Adipocyte (in vitro differentiated cells): ENCODE measurements around the gene CD80.

Experiments
- DNase-seq: peaks from one replicate; pipeline ENCODE4 v3.0.0-alpha.2; 2015; ENCODE audit warnings: low read depth
- H3K27me3 ChIP-seq: replicated peaks from 2 replicates; pipeline ENCODE4 v1.7.0; 2013; ENCODE audit warnings: mild to moderate bottlenecking, low read length, moderate library complexity; ENCODE audit not compliant: control insufficient read depth, insufficient read depth
- H3K36me3 ChIP-seq: 2 replicates; pipeline ENCODE4 v1.7.0; 2013; ENCODE audit warnings: low read length, mild to moderate bottlenecking, moderate library complexity; ENCODE audit not compliant: control insufficient read depth, insufficient read depth, severe bottlenecking
- H3K4me1 ChIP-seq: 2 replicates; pipeline ENCODE4 v1.7.0; 2013; ENCODE audit warnings: mild to moderate bottlenecking, low read length, moderate library complexity; ENCODE audit not compliant: control insufficient read depth, insufficient read depth
- H3K4me3 ChIP-seq: 2 replicates; pipeline ENCODE4 v1.7.0; 2013; ENCODE audit warnings: mild to moderate bottlenecking, low read length, moderate library complexity
- H3K9ac ChIP-seq: 2 replicates; pipeline ENCODE4 v1.7.0; 2013; ENCODE audit warnings: mild to moderate bottlenecking, low read length, moderate library complexity
- H3K9me3 ChIP-seq: 2 replicates; pipeline ENCODE4 v1.7.0; 2013; ENCODE audit warnings: mild to moderate bottlenecking, low read length, moderate library complexity; ENCODE audit not compliant: control insufficient read depth

CD80 gene

GRCh38 chr3:119492810-119493209 lies 66.6 kb downstream of the CD80 start:
- Histone ChIP-seq H3K36me3 (peaks cover 36% of the 10 kb centered on the region), H3K4me1 (peaks cover 6% of the 10 kb centered on the region), H3K27me3 (no peaks in the 10 kb centered on the region), H3K9ac (no peak overlapping the region), H3K9me3 (no peaks in the 10 kb centered on the region), H3K4me3 (no peak overlapping the region)
- DNase-seq: no peak

DNA sequence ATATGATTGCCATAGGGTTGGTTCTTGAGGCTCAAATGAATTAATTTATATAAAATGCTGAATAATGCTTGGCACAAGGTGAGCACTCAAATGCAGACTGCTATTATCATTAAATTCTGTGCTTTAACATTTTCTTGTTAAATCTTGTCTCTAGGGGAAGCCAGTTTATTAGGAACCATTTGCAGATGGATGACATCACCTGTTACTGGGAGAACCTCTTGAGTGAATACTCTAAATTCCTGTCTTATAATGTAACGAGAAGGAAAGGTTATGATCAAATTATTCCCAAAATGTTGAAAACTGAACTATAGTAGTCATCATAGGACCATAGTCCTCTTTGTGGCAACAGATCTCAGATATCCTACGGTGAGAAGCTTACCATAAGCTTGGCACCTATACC lies 67.3 kb downstream of the CD80 start:
- no peaks in the 10 kb centered on the region for H3K27me3 ChIP-seq
- no peaks in the 10 kb centered on the region for H3K9me3 ChIP-seq
- H3K36me3 ChIP-seq: peaks cover 40% of the 10 kb centered on the region
- H3K4me1 ChIP-seq: no peaks in the 10 kb centered on the region
- H3K4me3 ChIP-seq: no peak overlapping the region
- no peak overlapping the region for H3K9ac ChIP-seq
- DNase-seq: no peak

DNA sequence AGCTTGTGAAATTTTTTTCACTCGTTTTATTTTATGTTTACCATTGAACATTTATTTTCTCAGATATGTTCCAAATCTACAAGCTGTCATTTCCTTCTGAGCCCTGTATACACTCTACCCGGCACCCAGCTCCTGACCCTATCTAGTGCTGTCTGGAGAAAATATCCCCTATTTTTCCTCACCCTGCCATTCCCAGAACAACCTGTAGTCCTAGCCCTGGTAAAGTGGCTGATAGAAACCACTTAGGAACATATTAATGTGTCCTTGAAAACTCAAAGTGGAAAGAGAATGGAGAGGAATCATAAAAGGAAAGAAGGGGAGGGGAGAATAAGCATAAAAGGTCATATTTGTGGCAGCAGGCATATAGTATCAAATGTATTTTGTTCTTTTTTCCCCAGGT lies 69.3 kb downstream of the CD80 start:
- no peaks in the 10 kb centered on the region for H3K4me1 ChIP-seq
- peaks cover 59% of the 10 kb centered on the region for H3K36me3 ChIP-seq
- no peak for DNase-seq

GRCh38 chr3:119485563-119485962 lies 73.9 kb downstream of the CD80 start:
- Histone ChIP-seq H3K9me3 (no peaks in the 10 kb centered on the region), H3K9ac (no peak overlapping the region), H3K36me3 (peaks cover 69% of the 10 kb centered on the region), H3K27me3 (no peaks in the 10 kb centered on the region), H3K4me3 (no peak overlapping the region), H3K4me1 (peaks cover 3% of the 10 kb centered on the region)
- DNase-seq: no peak

More for the DNA sequence above, 69.3 kb downstream of the CD80 start:
- no peaks in the 10 kb centered on the region for H3K27me3 ChIP-seq
- H3K9ac ChIP-seq: no peak overlapping the region
- H3K9me3 ChIP-seq: no peaks in the 10 kb centered on the region
- H3K4me3 ChIP-seq: no peak overlapping the region

DNA sequence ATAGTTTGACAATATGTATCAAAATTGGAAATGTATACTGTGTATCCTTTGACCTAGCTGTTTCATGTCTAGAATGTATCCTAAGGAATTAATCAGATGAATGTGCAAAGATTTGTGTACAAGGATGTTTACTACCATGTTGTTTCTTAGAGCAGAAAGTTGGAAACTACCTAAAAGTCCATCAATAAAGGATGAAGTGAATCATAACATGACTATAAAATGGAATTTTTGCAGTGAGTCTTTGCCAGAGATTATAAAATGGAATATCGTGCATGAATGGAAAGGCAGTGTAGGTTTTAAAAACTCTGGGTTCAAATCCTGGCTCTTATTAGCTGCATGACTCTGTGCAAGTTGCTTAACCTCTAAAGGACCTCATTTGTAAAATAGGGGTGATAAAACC lies 76.3 kb downstream of the CD80 start:
- Histone ChIP-seq H3K4me3 (no peak overlapping the region), H3K36me3 (peaks cover 49% of the 10 kb centered on the region), H3K9me3 (no peaks in the 10 kb centered on the region), H3K9ac (no peak overlapping the region), H3K27me3 (no peaks in the 10 kb centered on the region), H3K4me1 (peaks cover 3% of the 10 kb centered on the region)
- no peak for DNase-seq

GRCh38 chr3:119481079-119481478 lies 78.3 kb downstream of the CD80 start:
- Histone ChIP-seq H3K27me3 (no peaks in the 10 kb centered on the region), H3K9ac (no peak overlapping the region), H3K36me3 (peaks cover 46% of the 10 kb centered on the region), H3K9me3 (no peaks in the 10 kb centered on the region), H3K4me1 (peaks cover 3% of the 10 kb centered on the region), H3K4me3 (no peak overlapping the region)
- peak; percentile 19 for DNase-seq
